Naive B cell (primary cell): ENCODE results near the gene DENND6A. TPM values are rescaled to one million over a fixed set of nuclear protein-coding genes. Genes with fewer than 3 reads are reported as not detected.
"Not testable (repeated sequence)": the region's sequence is repeated elsewhere in the genome, so short reads cannot be mapped to it uniquely, and the experiment has no call there.

Experiments used
- ATAC-seq, 2 donors: fragments of 150-1000 bp; cut with Tn5 transposase; 2 replicates each; pipeline ENCODE4 v1.10.0; 2021; ENCODE audit warnings: low read depth in 2 of 2, mild to moderate bottlenecking in 2 of 2, moderate library complexity in 2 of 2
- DNase-seq: peaks from one replicate; pipeline ENCODE4 v3.0.0; 2022
- H3K27ac Mint-ChIP-seq, 6 donors: one replicate each; pipeline ENCODE4 v1.8.0; 2020 to 2022; ENCODE audit warnings: mild to moderate bottlenecking in 6 of 6, mixed read lengths in 6 of 6, moderate library complexity in 5 of 6, inconsistent platforms in 2 of 6
- H3K27me3 Mint-ChIP-seq, 3 donors: one replicate each; pipeline ENCODE4 v1.8.0; 2021 to 2022; ENCODE audit warnings: mixed read lengths in 3 of 3, mild to moderate bottlenecking in 1 of 3
- H3K36me3 Mint-ChIP-seq, 2 donors: one replicate each; pipeline ENCODE4 v1.8.0; 2020 to 2022; ENCODE audit warnings: mixed read lengths in 2 of 2, inconsistent platforms in 1 of 2, mild to moderate bottlenecking in 1 of 2
- H3K4me1 Mint-ChIP-seq, 3 donors: one replicate each; pipeline ENCODE4 v1.8.0; 2020 to 2022; ENCODE audit warnings: mixed read lengths in 3 of 3, inconsistent platforms in 1 of 3, mild to moderate bottlenecking in 1 of 3, moderate library complexity in 1 of 3
- H3K4me3 Mint-ChIP-seq, 8 donors: one replicate each; pipeline ENCODE4 v1.8.0; 2020 to 2022; ENCODE audit warnings: mild to moderate bottlenecking in 8 of 8, mixed read lengths in 8 of 8, moderate library complexity in 8 of 8, inconsistent platforms in 2 of 8
- H3K9me3 Mint-ChIP-seq, 7 donors: one replicate each; pipeline ENCODE4 v1.8.0; 2020 to 2022; ENCODE audit warnings: mixed read lengths in 7 of 7, mild to moderate bottlenecking in 5 of 7, inconsistent platforms in 2 of 7, moderate library complexity in 1 of 7
- polyA plus RNA-seq, 6 donors: library from polyadenylated mRNA; unstranded; fragments of 300-500 nt; fragmentation: Illumina TruSeq; gene quantifications; one replicate each; pipeline ENCODE4 v1.2.3, GENCODE V29; 2021; ENCODE audit warnings: low read depth in 6 of 6

The DENND6A gene
- polyA plus RNA-seq, 6 donors from 2014 or later = 15.2 to 31.6 (median 27.1) TPM

DNA sequence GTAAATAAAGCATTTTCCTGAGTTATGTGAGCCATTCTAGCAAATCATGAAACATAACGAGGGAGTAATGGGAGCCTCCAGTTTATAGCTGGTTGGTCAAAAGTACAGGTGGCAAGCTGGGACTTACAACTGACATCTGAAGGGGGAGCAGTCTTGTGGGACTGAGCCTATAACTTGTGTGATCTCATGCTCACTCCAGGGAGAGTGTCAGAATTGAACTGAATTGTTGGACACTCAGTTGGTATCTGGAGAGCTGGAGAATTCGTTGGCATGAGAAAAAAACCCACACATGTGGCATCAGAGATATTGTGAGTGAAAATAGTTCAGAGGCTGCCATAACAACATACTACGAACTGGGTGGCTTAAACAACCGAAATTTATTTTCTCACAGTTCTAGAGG, 22.8 kb upstream of the DENND6A start:
- H3K4me3 Mint-ChIP-seq = no peak overlapping the region

DNA sequence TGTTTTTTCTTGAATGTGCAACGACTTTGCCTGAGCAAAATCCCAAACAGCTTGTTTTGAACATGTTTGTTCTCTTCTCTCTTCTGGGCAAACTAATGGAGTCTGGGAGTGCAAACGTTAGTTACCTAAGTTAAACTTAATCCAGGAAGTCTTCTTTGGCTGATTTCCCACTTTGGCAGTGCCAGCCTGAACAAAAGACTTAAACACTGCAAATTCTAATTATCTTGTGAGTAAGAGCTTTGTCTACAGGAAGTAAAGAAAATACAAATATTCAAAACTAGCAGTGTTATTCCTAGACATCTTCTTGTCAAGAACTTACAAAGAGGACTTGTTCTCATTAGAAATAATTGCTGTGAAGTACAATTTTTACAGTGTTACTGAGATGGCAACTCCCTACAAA, 16.7 kb upstream of the DENND6A start:
- H3K27ac Mint-ChIP-seq = peak overlapping the region in 1 of 6 donors; percentile 4

More for the DNA sequence above, 22.8 kb upstream of the DENND6A start:
- Mint-ChIP-seq H3K27me3 (peaks cover 0 to 2% (median 0%) of the 10 kb centered on the region in 3 donors), H3K36me3 (no peaks in the 10 kb centered on the region), H3K4me1 (no peaks in the 10 kb centered on the region), H3K9me3 (peaks cover 0 to under 1% (median 0%) of the 10 kb centered on the region in 7 donors), H3K27ac (no peak overlapping the region)
- ATAC-seq (no peak), DNase-seq (no peak)

DNA sequence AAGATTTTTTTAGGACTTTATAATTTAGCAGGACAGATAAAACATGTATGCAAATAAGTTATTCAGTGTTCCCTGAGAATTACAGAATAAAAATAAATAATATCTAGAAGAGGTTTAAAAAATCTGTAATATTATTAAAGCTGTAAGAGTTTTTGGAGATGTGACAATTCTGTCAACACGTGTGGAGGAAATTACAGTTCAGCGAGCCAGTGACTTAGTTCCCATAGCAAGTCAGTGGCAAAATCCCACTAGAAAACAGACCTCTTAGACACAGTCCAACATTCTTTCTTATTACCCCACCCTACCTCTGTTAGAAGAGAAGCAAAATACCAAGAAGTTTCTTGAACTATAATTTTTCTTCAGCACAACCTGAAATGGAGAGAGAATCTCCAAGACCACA, 16.2 kb upstream of the DENND6A start:
- Mint-ChIP-seq H3K27me3 (peaks cover 0 to 6% (median 0%) of the 10 kb centered on the region in 3 donors), H3K27ac (no peak overlapping the region), H3K36me3 (no peaks in the 10 kb centered on the region), H3K4me1 (peaks cover 0 to 2% (median 0%) of the 10 kb centered on the region in 3 donors), H3K4me3 (no peak overlapping the region), H3K9me3 (peaks cover 0 to 2% (median 0%) of the 10 kb centered on the region in 7 donors)
- no peak for ATAC-seq
- DNase-seq = no peak

More for the DNA sequence above, 16.7 kb upstream of the DENND6A start:
- DNase-seq = no peak
- Mint-ChIP-seq H3K4me1 (peaks cover 0 to 2% (median 0%) of the 10 kb centered on the region in 3 donors), H3K4me3 (no peak overlapping the region), H3K9me3 (peaks cover 0 to 2% (median 0%) of the 10 kb centered on the region in 7 donors), H3K36me3 (no peaks in the 10 kb centered on the region), H3K27me3 (peaks cover 0 to 6% (median 0%) of the 10 kb centered on the region in 3 donors)
- ATAC-seq = no peak

DNA sequence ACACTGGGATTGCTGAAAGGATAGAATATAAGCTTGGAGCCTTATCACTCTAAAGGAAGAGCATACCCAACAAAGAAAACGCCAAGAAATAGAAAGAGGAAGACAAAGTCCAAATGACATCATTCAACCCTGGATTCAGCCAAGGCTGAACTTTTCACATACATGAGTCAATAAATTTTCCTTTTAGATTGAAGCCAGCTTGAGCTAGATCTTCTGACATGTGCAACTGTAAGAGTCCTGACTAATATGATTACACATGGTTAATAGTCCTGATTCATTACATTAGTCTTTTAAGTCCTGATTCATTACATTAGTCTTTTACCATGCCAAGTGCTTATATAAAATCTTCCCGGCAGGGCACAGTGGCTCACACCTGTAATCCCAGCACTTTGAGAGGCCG, 13.6 kb upstream of the DENND6A start:
- Mint-ChIP-seq H3K27ac (no peak overlapping the region), H3K36me3 (no peaks in the 10 kb centered on the region), H3K4me1 (peaks cover 0 to 2% (median 0%) of the 10 kb centered on the region in 3 donors), H3K4me3 (no peak overlapping the region), H3K27me3 (peaks cover 0 to 6% (median 0%) of the 10 kb centered on the region in 3 donors), H3K9me3 (peaks cover 0 to 2% (median 0%) of the 10 kb centered on the region in 7 donors)
- no peak for ATAC-seq
- no peak for DNase-seq

DNA sequence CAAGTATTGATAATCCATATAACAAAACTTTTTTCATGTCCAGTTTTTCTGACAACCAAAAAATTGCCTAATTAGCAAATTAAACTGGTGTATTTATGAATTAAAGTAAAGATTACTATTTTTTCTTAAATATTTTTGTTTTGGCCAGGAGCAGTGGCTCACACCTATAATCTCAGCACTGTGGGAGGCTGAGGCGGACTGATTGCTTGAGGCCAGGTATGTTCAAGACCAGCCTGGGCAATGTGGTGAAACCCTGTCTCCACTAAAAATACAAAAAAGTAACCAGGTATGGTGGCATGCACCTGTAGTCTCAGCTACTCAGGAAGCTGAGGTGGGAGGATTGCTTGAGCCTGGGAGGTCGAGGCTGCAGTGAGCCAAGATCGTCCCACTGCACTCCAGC, 12.5 kb upstream of the DENND6A start:
- H3K27ac Mint-ChIP-seq, ATAC-seq, DNase-seq, H3K4me1 Mint-ChIP-seq, H3K36me3 Mint-ChIP-seq, H3K9me3 Mint-ChIP-seq, H3K27me3 Mint-ChIP-seq, H3K4me3 Mint-ChIP-seq: not testable (repeated sequence)

DNA sequence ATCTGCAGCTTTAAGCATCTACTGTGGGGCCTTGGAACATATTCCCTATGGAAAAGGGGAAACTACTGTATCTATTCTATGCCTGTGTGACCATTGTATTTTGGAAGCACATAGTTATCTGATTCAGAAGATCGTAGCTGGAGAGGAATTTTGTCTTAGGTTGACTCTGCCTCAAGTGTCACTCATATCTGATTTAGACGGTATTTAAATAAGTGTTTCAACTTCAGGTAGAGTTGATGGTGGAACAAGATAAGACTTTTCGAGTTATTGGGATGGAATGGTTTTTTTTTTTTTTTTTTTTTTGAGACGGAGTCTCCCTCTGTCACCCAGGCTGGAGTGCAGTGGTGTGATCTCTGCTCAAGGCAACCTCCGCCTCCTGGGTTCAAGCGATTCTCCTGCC, 8.9 kb upstream of the DENND6A start:
- Mint-ChIP-seq H3K4me3 (no peak overlapping the region), H3K27me3 (no peaks in the 10 kb centered on the region), H3K36me3 (no peaks in the 10 kb centered on the region), H3K4me1 (no peaks in the 10 kb centered on the region), H3K27ac (no peak overlapping the region), H3K9me3 (peaks cover 0 to 2% (median 0%) of the 10 kb centered on the region in 7 donors)
- ATAC-seq = no peak
- no peak for DNase-seq

DNA sequence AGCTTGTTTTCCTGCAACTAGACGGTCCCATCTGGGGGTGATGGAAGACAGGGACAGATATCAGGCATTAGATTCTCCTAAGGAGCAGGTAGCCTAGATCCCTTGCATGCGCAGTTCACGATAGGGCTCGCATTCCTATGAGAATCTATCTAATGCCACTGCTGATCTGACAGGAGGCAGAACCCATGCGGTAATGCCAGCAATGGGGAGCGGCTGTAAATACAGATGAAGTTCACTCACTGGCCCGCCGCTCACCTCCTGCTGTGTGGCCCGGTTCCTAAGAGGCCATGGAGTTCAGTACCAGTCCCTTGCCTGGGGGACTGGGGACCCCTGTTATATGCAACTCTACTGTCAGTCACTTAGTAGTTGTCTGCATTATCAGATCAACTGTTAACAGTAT, 7.9 kb upstream of the DENND6A start:
- Mint-ChIP-seq H3K9me3 (no peaks in the 10 kb centered on the region), H3K27me3 (no peaks in the 10 kb centered on the region), H3K4me1 (no peaks in the 10 kb centered on the region), H3K36me3 (no peaks in the 10 kb centered on the region), H3K4me3 (no peak overlapping the region), H3K27ac (no peak overlapping the region)
- DNase-seq (no peak), ATAC-seq (no peak)

DNA sequence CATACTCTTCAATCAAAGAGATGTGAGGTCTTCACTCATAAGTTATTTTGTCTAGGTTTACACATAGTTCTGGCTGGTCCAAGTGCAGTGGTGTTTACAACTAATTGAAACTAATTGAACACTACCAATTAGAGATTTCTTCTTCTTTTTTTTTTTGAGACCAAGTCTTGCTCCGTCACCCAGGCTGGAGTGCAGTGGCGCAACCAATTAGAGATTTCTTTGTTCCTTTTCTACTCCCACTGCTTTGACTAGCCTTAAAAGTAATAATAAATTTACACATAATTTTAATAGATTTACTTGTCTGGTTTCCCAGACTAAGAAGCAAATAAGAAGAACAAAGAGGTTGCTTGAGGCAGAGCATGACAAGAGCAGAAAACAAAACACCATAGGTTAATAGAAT, 6.7 kb upstream of the DENND6A start:
- DNase-seq (no peak), ATAC-seq (no peak)
- H3K4me1 Mint-ChIP-seq = no peaks in the 10 kb centered on the region
- H3K9me3 Mint-ChIP-seq = no peaks in the 10 kb centered on the region
- no peaks in the 10 kb centered on the region for H3K27me3 Mint-ChIP-seq
- H3K4me3 Mint-ChIP-seq = no peak overlapping the region
- H3K27ac Mint-ChIP-seq = no peak overlapping the region
- no peaks in the 10 kb centered on the region for H3K36me3 Mint-ChIP-seq

DNA sequence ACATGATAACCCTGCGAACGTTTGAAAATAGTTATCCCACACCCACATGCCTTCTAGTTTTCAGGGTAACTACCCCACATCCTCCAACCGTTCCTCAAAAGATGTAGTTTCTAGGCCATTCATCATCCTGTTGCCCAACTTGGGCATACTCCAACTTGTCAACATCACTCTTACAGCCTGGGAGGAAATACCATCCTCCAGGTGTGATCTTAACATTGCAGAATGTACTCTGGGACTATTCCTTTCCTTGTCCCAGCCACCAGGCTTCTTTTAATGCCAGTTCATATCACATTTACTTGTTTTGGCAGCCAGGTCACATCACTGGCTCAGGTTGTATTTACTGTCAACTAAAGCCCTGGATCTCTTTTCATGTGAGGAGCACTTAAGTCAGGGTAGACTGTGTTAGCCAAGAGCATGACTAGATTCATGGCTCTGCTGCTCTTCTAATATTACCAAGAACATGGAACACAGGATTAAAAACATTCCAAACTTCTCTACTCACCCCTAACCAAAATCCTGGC, 4.0 kb upstream of the DENND6A start:
- DNase-seq (no peak), ATAC-seq (no peak)
- Mint-ChIP-seq H3K27me3 (no peaks in the 10 kb centered on the region), H3K4me1 (peaks cover 0 to 12% (median 2%) of the 10 kb centered on the region in 3 donors), H3K27ac (peak overlapping the region in 1 of 6 donors; percentile 18), H3K36me3 (no peaks in the 10 kb centered on the region), H3K9me3 (no peaks in the 10 kb centered on the region), H3K4me3 (peak overlapping the region in 1 of 8 donors; percentile 79)

DNA sequence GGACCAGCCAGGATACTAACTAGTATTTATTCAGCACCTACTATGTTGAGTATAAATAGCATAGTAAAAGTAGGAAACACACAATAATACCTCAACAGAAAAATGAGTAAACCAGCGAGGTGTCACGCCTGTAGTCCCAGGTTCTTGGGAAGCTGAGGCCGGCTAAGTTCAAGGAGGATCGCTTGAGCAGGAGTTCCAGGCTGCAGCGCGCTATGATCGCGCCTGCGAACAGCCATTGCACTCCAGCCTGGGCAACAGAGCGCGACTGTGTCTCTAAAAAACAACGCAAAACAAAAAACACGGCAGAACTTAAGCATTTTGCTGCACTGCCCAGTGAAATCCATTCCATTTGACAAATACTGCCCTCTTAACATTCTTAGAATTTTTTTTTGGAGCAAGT, 1.3 kb upstream of the DENND6A start:
- Mint-ChIP-seq H3K4me3 (peak overlapping the region in 7 of 8 donors; percentile 41 to 96 (median 84)), H3K27me3 (no peaks in the 10 kb centered on the region), H3K4me1 (peaks cover 7 to 37% (median 17%) of the 10 kb centered on the region in 3 donors), H3K27ac (peak overlapping the region in 4 of 6 donors; percentile 33 to 93 (median 78)), H3K36me3 (no peaks in the 10 kb centered on the region), H3K9me3 (no peaks in the 10 kb centered on the region)
- no peak for DNase-seq
- ATAC-seq = no peak

DNA sequence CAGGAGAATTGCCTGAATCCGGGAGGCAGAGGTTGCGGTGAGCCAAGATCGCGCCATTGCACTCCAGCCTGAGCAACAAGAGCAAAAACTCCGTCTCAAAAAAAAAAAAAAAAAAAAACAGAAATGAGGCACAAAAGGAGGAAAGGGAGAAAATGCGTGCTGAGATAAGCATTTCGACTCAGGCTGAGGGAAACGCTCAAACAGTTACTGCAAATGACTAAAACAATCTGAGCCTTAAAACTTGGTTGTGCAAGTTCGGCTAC, 813 bp downstream of the DENND6A start:
- Mint-ChIP-seq H3K4me3 (peak overlapping the region; percentile 87 to 96 (median 93)), H3K27ac (peak overlapping the region; percentile 49 to 98 (median 94)), H3K4me1 (peaks cover 17 to 57% (median 32%) of the 10 kb centered on the region in 3 donors)
- ATAC-seq, H3K9me3 Mint-ChIP-seq, H3K36me3 Mint-ChIP-seq, H3K27me3 Mint-ChIP-seq: not testable (repeated sequence)
- peak; percentile 10 for DNase-seq

DNA sequence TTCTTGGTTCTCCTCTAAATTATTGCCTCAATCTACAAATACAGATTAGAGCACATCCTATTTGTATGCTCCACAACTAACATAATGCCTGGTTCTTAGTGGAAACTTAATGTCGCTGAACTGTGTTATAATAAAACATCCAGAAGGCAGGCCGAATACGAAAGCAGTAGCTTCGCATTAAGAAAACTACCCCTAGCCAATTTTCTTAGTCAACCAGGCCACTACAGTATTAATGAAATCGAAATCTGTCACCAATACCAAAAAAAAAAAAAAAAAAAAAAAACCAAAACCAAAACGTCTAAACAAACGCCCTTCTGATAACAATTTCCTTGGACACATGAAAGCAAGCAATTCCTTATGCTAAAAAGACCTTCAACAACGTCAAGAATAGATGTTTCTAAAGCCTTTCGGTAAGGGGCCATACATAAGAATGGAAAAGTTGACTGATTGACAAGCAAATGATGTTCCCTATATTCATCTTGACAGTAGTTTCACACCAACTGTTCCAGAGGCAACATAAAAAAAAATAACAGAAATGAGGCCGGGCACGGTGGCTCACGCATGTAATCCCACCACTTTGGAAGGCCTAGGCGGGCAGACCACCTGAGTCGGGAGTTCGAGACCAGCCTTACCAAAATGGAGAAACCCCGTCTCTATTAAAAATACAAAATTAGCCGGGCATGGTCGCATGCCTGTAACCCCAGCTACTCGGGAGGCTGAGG, 1.3 kb downstream of the DENND6A start:
- ATAC-seq (no peak), DNase-seq (no peak)
- Mint-ChIP-seq H3K4me3 (peak overlapping the region; percentile 87 to 96 (median 93)), H3K27ac (peak overlapping the region; percentile 69 to 98 (median 94)), H3K4me1 (peaks cover 21 to 62% (median 37%) of the 10 kb centered on the region in 3 donors), H3K9me3 (no peaks in the 10 kb centered on the region), H3K27me3 (no peaks in the 10 kb centered on the region), H3K36me3 (no peaks in the 10 kb centered on the region)

DNA sequence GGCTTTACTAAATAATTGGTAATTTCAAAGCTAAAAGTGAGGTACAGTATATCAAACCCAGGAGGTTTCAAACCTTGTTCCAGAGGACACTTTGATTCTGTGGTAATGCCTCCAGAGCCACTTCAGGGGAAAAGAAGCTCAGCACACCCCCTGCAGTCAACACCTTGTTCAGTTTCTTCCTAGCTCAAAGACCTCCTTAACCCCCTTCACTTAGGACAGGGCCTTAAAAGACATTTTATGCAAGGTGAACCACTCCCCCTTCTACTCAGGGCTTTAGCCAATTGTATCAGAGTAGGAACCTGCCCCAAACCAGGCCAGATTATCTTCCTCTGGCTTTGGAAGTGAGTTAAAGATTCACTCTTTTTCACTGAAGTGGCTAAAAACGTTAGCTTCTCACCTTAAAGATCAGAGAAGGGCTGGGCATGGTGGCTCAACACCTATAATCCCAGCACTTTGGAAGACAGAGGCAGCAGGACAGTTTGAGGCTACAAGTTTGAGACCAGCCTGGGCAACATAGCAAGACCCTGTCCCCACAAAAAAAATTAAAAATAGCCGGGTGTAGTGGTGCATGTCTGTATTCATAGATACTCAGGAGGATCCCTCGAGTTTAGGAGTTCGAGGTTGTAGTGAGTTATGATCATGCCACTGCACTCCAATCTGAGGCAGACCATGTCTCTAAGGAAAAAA, 3.4 kb downstream of the DENND6A start:
- H3K27me3 Mint-ChIP-seq = no peaks in the 10 kb centered on the region
- DNase-seq (no peak), ATAC-seq (no peak)
- H3K27ac Mint-ChIP-seq = peak overlapping the region in 2 of 6 donors; percentile 23 to 87
- H3K4me3 Mint-ChIP-seq = peak overlapping the region in 5 of 8 donors; percentile 25 to 71 (median 61)
- peaks cover 28 to 69% (median 46%) of the 10 kb centered on the region in 3 donors for H3K4me1 Mint-ChIP-seq
- no peaks in the 10 kb centered on the region for H3K9me3 Mint-ChIP-seq
- H3K36me3 Mint-ChIP-seq = no peaks in the 10 kb centered on the region

DNA sequence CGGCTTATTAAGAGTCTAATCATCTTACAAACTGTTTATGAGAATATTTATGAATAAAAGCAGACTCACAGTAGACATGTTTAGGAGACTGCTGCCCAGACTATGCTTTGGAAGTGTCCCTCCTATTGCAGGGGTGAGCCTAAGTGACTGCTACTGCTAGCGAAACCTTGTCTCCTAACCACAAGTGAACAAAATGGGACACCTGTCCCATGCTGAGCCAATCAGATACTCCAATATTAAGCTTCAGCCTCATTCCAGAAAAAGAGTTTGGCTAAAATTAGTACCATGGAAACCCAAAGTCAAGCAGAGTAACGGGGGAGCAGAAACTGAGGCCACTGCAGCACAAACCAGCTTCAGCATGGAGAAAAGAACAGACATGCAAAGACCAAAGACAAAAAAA, 4.6 kb downstream of the DENND6A start:
- DNase-seq = no peak
- Mint-ChIP-seq H3K9me3 (no peaks in the 10 kb centered on the region), H3K27ac (peak overlapping the region in 5 of 6 donors; percentile 3 to 54 (median 30)), H3K4me3 (peak overlapping the region in 2 of 8 donors; percentile 54 to 70), H3K27me3 (no peaks in the 10 kb centered on the region), H3K4me1 (peaks cover 28 to 67% (median 46%) of the 10 kb centered on the region in 3 donors), H3K36me3 (no peaks in the 10 kb centered on the region)
- ATAC-seq = no peak
